NT2/D1 (cell line): Measurements from ENCODE around the gene JARID2.

Experiments
- DNase-seq: peaks from one replicate; pipeline ENCODE4 v3.0.0-alpha.2; 2011; ENCODE audit warnings: low read depth, low spot score
- H3K27me3 ChIP-seq: 2 replicates; pipeline ENCODE4 v1.6.0; 2011; ENCODE audit warnings: mild to moderate bottlenecking; ENCODE audit not compliant: insufficient read length, insufficient read depth
- H3K36me3 ChIP-seq: 2 replicates; pipeline ENCODE4 v1.6.1; 2011; ENCODE audit warnings: mild to moderate bottlenecking, low read length, mixed read lengths; ENCODE audit not compliant: insufficient read depth, insufficient read length
- H3K4me1 ChIP-seq: 2 replicates; pipeline ENCODE4 v1.5.1; 2011; ENCODE audit not compliant: insufficient read depth, insufficient read length
- H3K4me3 ChIP-seq: 2 replicates; pipeline ENCODE4 v1.5.1; 2011; ENCODE audit warnings: low read depth; ENCODE audit not compliant: insufficient read length
- H3K9ac ChIP-seq: 2 replicates; pipeline ENCODE4 v1.6.0; 2011; ENCODE audit warnings: low read depth; ENCODE audit not compliant: insufficient read length
- H3K9me3 ChIP-seq: 2 replicates; pipeline ENCODE4 v1.5.1; 2011; ENCODE audit warnings: mild to moderate bottlenecking, low read length; ENCODE audit not compliant: insufficient read depth
- SUZ12 ChIP-seq: IDR thresholded peaks from 2 replicates; pipeline ENCODE4 v1.6.1; 2011; ENCODE audit not compliant: insufficient read length, insufficient read depth; ENCODE audit errors: extremely low read depth
- YY1 ChIP-seq: IDR thresholded peaks from 2 replicates; pipeline ENCODE4 v1.6.1; 2011; ENCODE audit not compliant: insufficient read length, insufficient read depth
- ZNF274 ChIP-seq: IDR thresholded peaks from 2 replicates; pipeline ENCODE4 v1.6.1; 2011; ENCODE audit warnings: mild to moderate bottlenecking, low read depth, low read length

Gene JARID2

GRCh38 chr6:15520626-15521203, 274.8 kb downstream of the JARID2 start:
- Histone ChIP-seq H3K4me1 (peaks cover 2% of the 10 kb centered on the region), H3K9me3 (peaks cover 4% of the 10 kb centered on the region; the same call in 1 of the 2 replicates), H3K9ac (no peak overlapping the region), H3K27me3 (no peaks in the 10 kb centered on the region), H3K4me3 (no peak overlapping the region), H3K36me3 (peaks cover 64% of the 10 kb centered on the region)
- DNase-seq = no peak
- no peak for TF ChIP-seq ZNF274
- no peak for TF ChIP-seq YY1
- TF ChIP-seq SUZ12 = no peak

GRCh38 chr6:15521582-15521981, 275.7 kb downstream of the JARID2 start:
- Histone ChIP-seq H3K9me3 (peaks cover 11% of the 10 kb centered on the region; the same call in 1 of the 2 replicates), H3K36me3 (peaks cover 58% of the 10 kb centered on the region), H3K4me1 (peaks cover 2% of the 10 kb centered on the region), H3K4me3 (no peak overlapping the region), H3K9ac (no peak overlapping the region), H3K27me3 (no peaks in the 10 kb centered on the region)
- no peak for TF ChIP-seq SUZ12
- no peak for TF ChIP-seq YY1
- TF ChIP-seq ZNF274 = no peak
- no peak for DNase-seq

- no peak overlapping the region for H3K9ac ChIP-seq
Observed at GRCh38 chr6:15522026-15522425, 276.2 kb downstream of the JARID2 start.

GRCh38 chr6:15522427-15522826, 276.6 kb downstream of the JARID2 start:
- H3K9ac ChIP-seq = no peak overlapping the region
- H3K9me3 ChIP-seq = peaks cover 12% of the 10 kb centered on the region; the same call in 1 of the 2 replicates
- no peaks in the 10 kb centered on the region for H3K4me1 ChIP-seq
- no peak for TF ChIP-seq YY1
- TF ChIP-seq SUZ12 = no peak
- TF ChIP-seq ZNF274 = no peak
- H3K36me3 ChIP-seq = peaks cover 50% of the 10 kb centered on the region
- no peak for DNase-seq
- no peak overlapping the region for H3K4me3 ChIP-seq
- H3K27me3 ChIP-seq = no peaks in the 10 kb centered on the region

More at GRCh38 chr6:15522026-15522425, 276.2 kb downstream of the JARID2 start:
- H3K36me3 ChIP-seq = peaks cover 54% of the 10 kb centered on the region
- H3K4me1 ChIP-seq = no peaks in the 10 kb centered on the region
- DNase-seq = no peak
- peaks cover 11% of the 10 kb centered on the region; the same call in 1 of the 2 replicates for H3K9me3 ChIP-seq
- no peak overlapping the region for H3K4me3 ChIP-seq
- TF ChIP-seq ZNF274 (no peak), YY1 (no peak), SUZ12 (no peak)
- no peaks in the 10 kb centered on the region for H3K27me3 ChIP-seq

- no peak for TF ChIP-seq ZNF274
- TF ChIP-seq SUZ12 = no peak
- TF ChIP-seq YY1 = no peak
Observed at GRCh38 chr6:15522856-15523529, 277.1 kb downstream of the JARID2 start.

GRCh38 chr6:15523679-15524630, 278.1 kb downstream of the JARID2 start:
- no peak for DNase-seq
- H3K9ac ChIP-seq = no peak overlapping the region
- TF ChIP-seq ZNF274 (no peak), SUZ12 (no peak), YY1 (no peak)
- H3K9me3 ChIP-seq = peaks cover 22% of the 10 kb centered on the region
- H3K4me1 ChIP-seq = no peaks in the 10 kb centered on the region
- H3K27me3 ChIP-seq = no peaks in the 10 kb centered on the region
- no peak overlapping the region for H3K4me3 ChIP-seq
- peaks cover 39% of the 10 kb centered on the region for H3K36me3 ChIP-seq

More at GRCh38 chr6:15522856-15523529, 277.1 kb downstream of the JARID2 start:
- Histone ChIP-seq H3K9ac (no peak overlapping the region), H3K27me3 (no peaks in the 10 kb centered on the region), H3K4me1 (no peaks in the 10 kb centered on the region), H3K9me3 (peaks cover 17% of the 10 kb centered on the region), H3K36me3 (peaks cover 44% of the 10 kb centered on the region), H3K4me3 (no peak overlapping the region)
- DNase-seq = no peak
